Breast epithelium (tissue), 3 donors: ENCODE measurements around the gene CYP4A22.

ENCODE experiments used
- POLR2A ChIP-seq: fragments of 450-650 bp; IDR thresholded peaks from one replicate; pipeline ENCODE4 v1.6.1; 2016; ENCODE audit warnings: antibody characterized with exemption, mild to moderate bottlenecking, moderate library complexity
- POLR2AphosphoS5 ChIP-seq, 3 donors: sonication (generic); formaldehyde crosslinking; IDR thresholded peaks; one replicate each; pipeline ENCODE4 v1.6.1; 2017; ENCODE audit warnings: antibody characterized with exemption in 3 of 3
- TF ChIP-seq, protein P1 (sequence below), 3 donors: fragments of 450-650 bp; IDR thresholded peaks; one replicate each; pipeline ENCODE4 v1.5.1; 2016 to 2017; ENCODE audit warnings: antibody characterized with exemption in 3 of 3, mild to moderate bottlenecking in 3 of 3, moderate library complexity in 3 of 3

- TF ChIP-seq, protein P1, sequence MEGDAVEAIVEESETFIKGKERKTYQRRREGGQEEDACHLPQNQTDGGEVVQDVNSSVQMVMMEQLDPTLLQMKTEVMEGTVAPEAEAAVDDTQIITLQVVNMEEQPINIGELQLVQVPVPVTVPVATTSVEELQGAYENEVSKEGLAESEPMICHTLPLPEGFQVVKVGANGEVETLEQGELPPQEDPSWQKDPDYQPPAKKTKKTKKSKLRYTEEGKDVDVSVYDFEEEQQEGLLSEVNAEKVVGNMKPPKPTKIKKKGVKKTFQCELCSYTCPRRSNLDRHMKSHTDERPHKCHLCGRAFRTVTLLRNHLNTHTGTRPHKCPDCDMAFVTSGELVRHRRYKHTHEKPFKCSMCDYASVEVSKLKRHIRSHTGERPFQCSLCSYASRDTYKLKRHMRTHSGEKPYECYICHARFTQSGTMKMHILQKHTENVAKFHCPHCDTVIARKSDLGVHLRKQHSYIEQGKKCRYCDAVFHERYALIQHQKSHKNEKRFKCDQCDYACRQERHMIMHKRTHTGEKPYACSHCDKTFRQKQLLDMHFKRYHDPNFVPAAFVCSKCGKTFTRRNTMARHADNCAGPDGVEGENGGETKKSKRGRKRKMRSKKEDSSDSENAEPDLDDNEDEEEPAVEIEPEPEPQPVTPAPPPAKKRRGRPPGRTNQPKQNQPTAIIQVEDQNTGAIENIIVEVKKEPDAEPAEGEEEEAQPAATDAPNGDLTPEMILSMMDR (IDR thresholded peaks at IDR 0.05) = no peak
- no peak for TF ChIP-seq POLR2AphosphoS5 (IDR thresholded peaks at IDR 0.05)
- no peak for TF ChIP-seq POLR2A
Observed at GRCh38 chr1:47128221-47128620, 9.0 kb upstream of the CYP4A22 start.
